K562 (cell line): ENCODE data around the gene ALDOC. TPM values are rescaled to one million over a fixed set of nuclear protein-coding genes. Genes with fewer than 3 reads are reported as not detected.
A peak's percentile ranks its signal among the peaks of the same experiment; 100 is the strongest.

ENCODE experiments used
- ATAC-seq: fragments of 200-7000 bp; cut with Tn5 transposase; 3 replicates; pipeline ENCODE4 v1.9.1; 2020; ENCODE audit warnings: moderate library complexity
- BruUV-seq: library from RNA; stranded (reverse); fragments of 400-500 nt; replicated peaks from 2 replicates; lab custom pipeline; 2021; lab: Mats Ljungman, UMichigan
- CTCF ChIA-PET: fragments of 300-600 bp; formaldehyde crosslinking; extraction: SDS; loops from one replicate; lab custom pipeline; 2021; ENCODE audit warnings: low intra/inter-chr PET ratio; lab: Yijun Ruan, JAX
- POLR2A ChIA-PET: fragments of 300-600, 350-650 bp; sonication (Branson Sonifier 250); formaldehyde crosslinking; extraction: SDS; loops from one replicate; lab custom pipeline; 2021; ENCODE audit warnings: antibody characterized with exemption, inconsistent platforms; lab: Yijun Ruan, JAX
- DNase-seq, 4 experiments: peaks; one replicate each; pipeline versions ENCODE4 v3.0.0 to v3.0.0-alpha.2; 2011 to 2018; ENCODE audit warnings: low spot score in 3 of 4, mixed read lengths in 3 of 4; ENCODE audit errors: extremely low read depth in 1 of 4
- FAIRE-seq: peaks from 2 replicates; lab custom pipeline; 2011; peaks lifted over from hg19 to GRCh38; lab: Jason Lieb, UNC
- H2AFZ ChIP-seq: 2 replicates; pipeline ENCODE4 v1.6.0; 2011; ENCODE audit warnings: low read depth, low read length, control low read depth, inconsistent platforms
- H3K27ac ChIP-seq: fragments of 200-600 bp; 3 replicates; pipeline ENCODE4 v1.8.0; 2011; ENCODE audit warnings: low read depth, mild to moderate bottlenecking, control low read depth, inconsistent platforms, low read length, moderate library complexity, mixed read lengths; ENCODE audit errors: extremely low read depth
- H3K27me3 ChIP-seq, 2 experiments: fragments of 300-600 bp in 1 of 2; 2 replicates in 1 of 2; 3 replicates in 1 of 2; pipeline versions ENCODE4 v1.6.0 to v1.8.0; 2011; ENCODE audit warnings: inconsistent platforms in 2 of 2, low read length in 2 of 2, mild to moderate bottlenecking in 1 of 2, mixed read lengths in 1 of 2, moderate library complexity in 1 of 2; ENCODE audit not compliant: control insufficient read depth in 2 of 2, insufficient read depth in 2 of 2
- H3K36me3 ChIP-seq: fragments of 300-600 bp; 3 replicates; pipeline ENCODE4 v1.8.0; 2011; ENCODE audit warnings: mild to moderate bottlenecking, low read length, inconsistent platforms; ENCODE audit not compliant: control insufficient read depth, insufficient read depth
- H3K4me1 ChIP-seq, 2 experiments: fragments of 200-600 bp in 1 of 2; replicated peaks in 1 of 2; 2 replicates in 1 of 2; 3 replicates in 1 of 2; pipeline versions ENCODE4 v1.5.1 to v1.8.0; 2011; ENCODE audit warnings: inconsistent platforms in 2 of 2, low read length in 2 of 2, mild to moderate bottlenecking in 1 of 2, mixed read lengths in 1 of 2, moderate library complexity in 1 of 2; ENCODE audit not compliant: control insufficient read depth in 2 of 2, insufficient read depth in 2 of 2
- H3K4me2 ChIP-seq: 2 replicates; pipeline ENCODE4 v1.6.1; 2011; ENCODE audit warnings: low read length, control low read depth, inconsistent platforms, mixed read lengths; ENCODE audit not compliant: insufficient read depth
- H3K4me3 ChIP-seq: fragments of 200-600 bp; sonication (generic), shearing (Covaris generic); 2 replicates; pipeline ENCODE4 v1.5.1; 2016; ENCODE audit warnings: control low read depth, inconsistent platforms
- H3K79me2 ChIP-seq: fragments of 200-600 bp; 3 replicates; pipeline ENCODE4 v1.8.0; 2011; ENCODE audit warnings: low read length, inconsistent platforms; ENCODE audit not compliant: control insufficient read depth, insufficient read depth
- H3K9ac ChIP-seq, 2 experiments: 2 replicates each; pipeline versions ENCODE4 v1.6.0 to v1.6.1; 2011; ENCODE audit warnings: low read depth in 2 of 2, low read length in 2 of 2, control low read depth in 1 of 2, inconsistent platforms in 1 of 2, mild to moderate bottlenecking in 1 of 2, mixed read lengths in 1 of 2; ENCODE audit not compliant: insufficient read depth in 1 of 2
- H3K9me1 ChIP-seq: one replicate; pipeline ENCODE4 v1.6.0; 2011; ENCODE audit warnings: inconsistent platforms, mild to moderate bottlenecking, low read length, moderate library complexity; ENCODE audit not compliant: control insufficient read depth, insufficient read depth
- H3K9me3 ChIP-seq: replicated peaks from 2 replicates; pipeline ENCODE4 v1.5.1; 2011; ENCODE audit warnings: low read depth, low read length, inconsistent platforms; ENCODE audit not compliant: control insufficient read depth, insufficient read depth
- H4K20me1 ChIP-seq: replicated peaks from 2 replicates; pipeline ENCODE4 v1.6.1; 2011; ENCODE audit warnings: low read length, inconsistent platforms, mixed read lengths; ENCODE audit not compliant: control insufficient read depth, insufficient read depth
- ETV6 ChIP-seq, 3 experiments: fragments of 150-350 bp in 1 of 3; sonication (generic) in 1 of 3; formaldehyde crosslinking in 1 of 3; IDR thresholded peaks; 2 replicates each; pipeline versions ENCODE4 v1.6.1 to v1.8.0; 2014 to 2022; ENCODE audit warnings: borderline replicate concordance in 2 of 3, low read depth in 2 of 3, antibody characterized with exemption in 1 of 3, low read length in 1 of 3, mild to moderate bottlenecking in 1 of 3, missing genetic modification reagents in 1 of 3
- GATA2 ChIP-seq: sonication (generic); formaldehyde crosslinking; IDR thresholded peaks from 2 replicates; pipeline ENCODE4 v1.4.0; 2020; ENCODE audit warnings: mild to moderate bottlenecking, missing genetic modification reagents
- SIRT6 ChIP-seq: IDR thresholded peaks from one replicate; pipeline ENCODE4 v1.6.1; 2012; ENCODE audit warnings: low read depth, mild to moderate bottlenecking, control low read depth, inconsistent platforms, low read length, moderate library complexity
- ZNF778 ChIP-seq: fragments of 450-650 bp; formaldehyde crosslinking; IDR thresholded peaks from 2 replicates; pipeline ENCODE4 v1.4.0; 2020; ENCODE audit warnings: mild to moderate bottlenecking, moderate library complexity
- WGBS: fragments of 100-300 bp; shearing (Covaris generic); methylation state at CpG from one replicate; pipeline ENCODE4 v1.1.6; 2016; ENCODE audit warnings: low coverage, mixed read lengths; ENCODE audit not compliant: insufficient coverage; ENCODE audit errors: missing lambda C conversion rate; 5-methylcytosine and 5-hydroxymethylcytosine counted together
- in situ Hi-C: fragments of 300-500 bp; cut with MboI; formaldehyde crosslinking; loops from 4 replicates; pipeline ENCODE4 v1.15.0; 2018; ENCODE audit warnings: inconsistent platforms, mixed read lengths
- intact Hi-C: fragments of 100-400 bp; cut with micrococcal nuclease; formaldehyde crosslinking; loops from 2 replicates; pipeline ENCODE4 v1.14.2; 2022
- polyA plus RNA-seq, 8 experiments: library from polyadenylated mRNA; depleted of rRNA in 4 of 8; stranded (reverse) in 5 of 8; unstranded in 3 of 8; fragments of >200 nt; fragmentation: Nextera tagmentation in 2 of 8; fragmentation: Illumina TruSeq in 1 of 8; extraction: Ambion mirVana in 2 of 8; extraction: Trizol in 1 of 8; gene quantifications; 2 replicates each; pipeline versions ENCODE4 v1.2.1 to v1.2.3, GENCODE V29; 2011 to 2014; ENCODE audit warnings: inconsistent platforms in 1 of 8, missing spikeins in 1 of 8
- total RNA-seq, 7 experiments: library from RNA; depleted of rRNA in 6 of 7; stranded (reverse); fragments of >200 nt in 6 of 7; fragmentation: Illumina TruSeq in 2 of 7; extraction: Trizol in 2 of 7; gene quantifications; 2 replicates each; pipeline versions ENCODE4 v1.2.1 to v1.2.3, GENCODE V29; 2011 to 2021; ENCODE audit warnings: low replicate concordance in 1 of 7
- TF ChIP-seq, protein P1 (sequence below), 3 experiments: fragments of 200-800 bp in 1 of 3; fragments of 250-450 bp in 1 of 3; fragments of 450-650 bp in 1 of 3; sonication (Bioruptor Pico) in 1 of 3; sonication (Bioruptor generic) in 1 of 3; formaldehyde crosslinking in 1 of 3; IDR thresholded peaks; 2 replicates each; pipeline versions ENCODE4 v1.6.1 to v1.8.0; 2016 to 2022; ENCODE audit warnings: mild to moderate bottlenecking in 2 of 3, missing genetic modification characterization in 2 of 3, missing compliant biosample characterization in 1 of 3, moderate library complexity in 1 of 3

The ALDOC gene
- total and polyA plus RNA-seq, 9 of the 15 experiments (the other 6 are each of a cell fraction or from before 2014, with no cell fraction given): 43.2 to 263 (median 99.2) TPM

DNA sequence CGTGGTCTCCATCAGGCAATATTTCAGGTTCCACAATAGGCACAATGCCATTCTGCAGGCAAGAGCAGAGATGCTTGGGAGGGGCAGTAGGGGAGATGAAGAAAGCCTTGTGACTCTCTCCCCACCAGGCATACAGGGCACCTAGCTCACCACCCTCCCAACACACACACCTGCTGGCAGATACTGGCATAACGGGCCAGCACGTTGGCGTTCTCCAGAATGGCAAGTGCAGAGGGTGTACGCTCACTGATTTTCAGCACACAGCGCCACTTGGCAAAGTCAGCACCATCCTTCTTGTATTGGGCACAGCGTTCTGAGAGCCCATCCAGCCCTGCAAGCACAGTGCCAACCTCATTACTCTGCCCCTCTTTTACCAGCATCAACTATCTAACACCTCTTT, 2.2 kb downstream of the ALDOC start:
- DNase-seq: no peak
- Histone ChIP-seq H3K4me2 (0 out of 2 replicates have a peak overlapping the region, but pooled peaks have one; percentile 80), H3K9ac (peak overlapping the region in 1 of 2 experiments; percentile 41; a peak in 1 of 4 replicates), H3K4me3 (no peak overlapping the region), H3K27me3 (no peaks in the 10 kb centered on the region)
- no TSS peak for BruUV-seq
- no peak for TF ChIP-seq ZNF778
- TF ChIP-seq, protein P1, sequence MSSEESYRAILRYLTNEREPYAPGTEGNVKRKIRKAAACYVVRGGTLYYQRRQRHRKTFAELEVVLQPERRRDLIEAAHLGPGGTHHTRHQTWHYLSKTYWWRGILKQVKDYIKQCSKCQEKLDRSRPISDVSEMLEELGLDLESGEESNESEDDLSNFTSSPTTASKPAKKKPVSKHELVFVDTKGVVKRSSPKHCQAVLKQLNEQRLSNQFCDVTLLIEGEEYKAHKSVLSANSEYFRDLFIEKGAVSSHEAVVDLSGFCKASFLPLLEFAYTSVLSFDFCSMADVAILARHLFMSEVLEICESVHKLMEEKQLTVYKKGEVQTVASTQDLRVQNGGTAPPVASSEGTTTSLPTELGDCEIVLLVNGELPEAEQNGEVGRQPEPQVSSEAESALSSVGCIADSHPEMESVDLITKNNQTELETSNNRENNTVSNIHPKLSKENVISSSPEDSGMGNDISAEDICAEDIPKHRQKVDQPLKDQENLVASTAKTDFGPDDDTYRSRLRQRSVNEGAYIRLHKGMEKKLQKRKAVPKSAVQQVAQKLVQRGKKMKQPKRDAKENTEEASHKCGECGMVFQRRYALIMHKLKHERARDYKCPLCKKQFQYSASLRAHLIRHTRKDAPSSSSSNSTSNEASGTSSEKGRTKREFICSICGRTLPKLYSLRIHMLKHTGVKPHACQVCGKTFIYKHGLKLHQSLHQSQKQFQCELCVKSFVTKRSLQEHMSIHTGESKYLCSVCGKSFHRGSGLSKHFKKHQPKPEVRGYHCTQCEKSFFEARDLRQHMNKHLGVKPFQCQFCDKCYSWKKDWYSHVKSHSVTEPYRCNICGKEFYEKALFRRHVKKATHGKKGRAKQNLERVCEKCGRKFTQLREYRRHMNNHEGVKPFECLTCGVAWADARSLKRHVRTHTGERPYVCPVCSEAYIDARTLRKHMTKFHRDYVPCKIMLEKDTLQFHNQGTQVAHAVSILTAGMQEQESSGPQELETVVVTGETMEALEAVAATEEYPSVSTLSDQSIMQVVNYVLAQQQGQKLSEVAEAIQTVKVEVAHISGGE (CRISPR knock-in tag; IDR thresholded peaks at IDR 0.05): no peak
- TF ChIP-seq GATA2 (CRISPR knock-in tag): no peak
- TF ChIP-seq SIRT6: no peak
- TF ChIP-seq ETV6 (IDR thresholded peaks at IDR 0.05; ENCODE audit: borderline replicate concordance in 1 of 2, low read depth in 2 of 2, low read length in 1 of 2): no peak
- no peak for TF ChIP-seq ETV6 (CRISPR knock-in tag; IDR thresholded peaks at IDR 0.05; ENCODE audit: borderline replicate concordance)
- TF ChIP-seq, all 486 proteins: peak for 0
- Histone ChIP-seq H3K4me1 (peaks cover 32 to 36% of the 10 kb centered on the region in 2 experiments), H3K36me3 (peaks cover 57% of the 10 kb centered on the region), H3K9me3 (no peaks in the 10 kb centered on the region), H3K79me2 (peaks cover 46% of the 10 kb centered on the region), H4K20me1 (0 out of 2 replicates have a peak, but pooled peaks cover 10% of the 10 kb centered on the region), H3K9me1 (peaks cover 18% of the 10 kb centered on the region), H3K27ac (no peak overlapping the region), H2AFZ (no peak overlapping the region)
- ATAC-seq (no peak), FAIRE-seq (no peak)
- 80% methylated on average over 7 of the region's 7 CpGs for WGBS
- POLR2A ChIA-PET: interaction anchor here (0.5 to 16.7 kb wide), 5 partner anchors 10 to 370 kb away, joined by 3 to 274 read pairs (median 4); partner anchors contain the start of genes SPAG5 and UNC119
- CTCF ChIA-PET: no interaction called here
- intact Hi-C loops (no loop called here), in situ Hi-C loops (no loop called here)
